Measurements from ENCODE around the gene IL31RA. TPM values are rescaled to one million over a fixed set of nuclear protein-coding genes. Genes with fewer than 3 reads are reported as not detected.

Gene IL31RA
- total RNA-seq, 1 experiment from 2014 or later = 0.24 TPM

DNA sequence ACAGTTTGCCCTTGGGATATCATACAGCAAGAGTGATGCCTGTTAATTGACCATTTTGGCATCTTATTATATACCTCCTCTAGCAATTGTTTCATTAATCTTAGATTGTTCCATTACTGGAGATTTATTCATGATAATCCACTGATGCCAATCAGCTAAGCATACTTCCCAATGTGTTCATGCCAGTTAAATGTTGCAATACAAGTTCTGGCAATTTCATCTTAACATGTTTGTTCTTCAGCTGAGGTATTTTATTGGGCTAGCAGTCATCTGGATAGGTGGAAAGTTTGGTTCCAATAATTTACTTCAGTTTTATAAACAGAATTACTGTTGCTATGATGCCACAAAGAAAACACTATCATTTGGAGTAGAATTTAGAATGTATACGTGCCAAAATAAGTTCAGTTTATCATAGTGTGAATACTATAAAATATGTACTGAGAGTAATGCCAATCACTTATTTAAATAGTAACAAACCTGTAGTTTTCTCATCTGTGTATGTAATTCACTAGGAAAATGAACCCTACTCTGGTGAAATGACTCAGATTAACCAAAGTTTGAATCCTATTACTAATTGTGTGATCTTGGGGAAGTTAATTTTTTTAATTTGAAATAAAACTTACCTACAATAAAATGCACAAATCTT lies 27.9 kb upstream of the IL31RA start:
- CTCF ChIA-PET = no interaction called here
- no peak for DNase-seq (ENCODE audit: low spot score)
- Histone ChIP-seq H3K4me3 (ENCODE audit: low read depth, low read length, poor library complexity, severe bottlenecking) (no peak overlapping the region), H3K4me1 (ENCODE audit: insufficient read depth, low read length, poor library complexity, severe bottlenecking) (no peaks in the 10 kb centered on the region), H3K36me3 (ENCODE audit: insufficient read depth, low read length, poor library complexity, severe bottlenecking) (no peaks in the 10 kb centered on the region), H3K27me3 (replicated peaks; ENCODE audit: insufficient read depth, low read depth, low read length, poor library complexity) (peaks cover 34% of the 10 kb centered on the region), H3K27ac (ENCODE audit: low read depth, low read length, poor library complexity, severe bottlenecking) (no peak overlapping the region), H3K9me3 (ENCODE audit: low read depth, low read length, poor library complexity, severe bottlenecking) (no peaks in the 10 kb centered on the region)
- intact Hi-C loops (cut with micrococcal nuclease; ENCODE audit: unreplicated experiment) = no loop called here
- TF ChIP-seq CTCF (conservative IDR thresholded peaks at IDR 0.05; ENCODE audit: low read depth, low read length) (no peak), EZH2 (IDR thresholded peaks at IDR 0.05; ENCODE audit: borderline replicate concordance, low read depth, low read length, poor library complexity, severe bottlenecking) (no peak)
- POLR2A ChIA-PET (ENCODE audit: low non-redundant PET) = no interaction called here
- no TSS peak for BruUV-seq (replicated peaks)

DNA sequence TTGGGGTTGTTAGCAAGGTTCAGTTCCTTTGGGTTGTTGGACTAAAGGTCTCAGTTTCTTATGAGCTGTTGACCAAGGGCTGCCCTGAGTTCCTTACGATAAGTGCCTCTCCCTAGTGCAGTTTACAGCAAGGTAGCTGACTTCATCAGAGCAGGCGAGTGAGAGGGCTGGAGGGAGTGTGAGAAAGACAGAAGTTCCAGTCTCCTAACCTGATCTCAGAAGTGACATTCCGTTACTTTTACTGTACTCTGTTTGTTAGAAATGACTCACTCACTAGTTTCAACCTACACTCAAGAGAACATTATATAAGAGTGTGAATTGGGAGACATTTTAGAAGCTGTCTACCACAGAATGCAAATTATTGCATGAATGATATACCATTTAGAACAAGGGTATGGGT lies 21.2 kb upstream of the IL31RA start:
- POLR2A ChIA-PET (ENCODE audit: low non-redundant PET) = no interaction called here
- no peak for DNase-seq (ENCODE audit: low spot score)
- Histone ChIP-seq H3K36me3 (ENCODE audit: insufficient read depth, low read length, poor library complexity, severe bottlenecking) (no peaks in the 10 kb centered on the region), H3K27me3 (replicated peaks; ENCODE audit: insufficient read depth, low read depth, low read length, poor library complexity) (no peaks in the 10 kb centered on the region), H3K4me3 (ENCODE audit: low read depth, low read length, poor library complexity, severe bottlenecking) (no peak overlapping the region), H3K9me3 (ENCODE audit: low read depth, low read length, poor library complexity, severe bottlenecking) (no peaks in the 10 kb centered on the region), H3K27ac (ENCODE audit: low read depth, low read length, poor library complexity, severe bottlenecking) (no peak overlapping the region), H3K4me1 (ENCODE audit: insufficient read depth, low read length, poor library complexity, severe bottlenecking) (no peaks in the 10 kb centered on the region)
- intact Hi-C loops (cut with micrococcal nuclease; ENCODE audit: unreplicated experiment) = no loop called here
- CTCF ChIA-PET = no interaction called here
- no peak for TF ChIP-seq EZH2 (IDR thresholded peaks at IDR 0.05; ENCODE audit: borderline replicate concordance, low read depth, low read length, poor library complexity, severe bottlenecking)
- TF ChIP-seq CTCF (conservative IDR thresholded peaks at IDR 0.05; ENCODE audit: low read depth, low read length) = no peak
- no TSS peak for BruUV-seq (replicated peaks)

DNA sequence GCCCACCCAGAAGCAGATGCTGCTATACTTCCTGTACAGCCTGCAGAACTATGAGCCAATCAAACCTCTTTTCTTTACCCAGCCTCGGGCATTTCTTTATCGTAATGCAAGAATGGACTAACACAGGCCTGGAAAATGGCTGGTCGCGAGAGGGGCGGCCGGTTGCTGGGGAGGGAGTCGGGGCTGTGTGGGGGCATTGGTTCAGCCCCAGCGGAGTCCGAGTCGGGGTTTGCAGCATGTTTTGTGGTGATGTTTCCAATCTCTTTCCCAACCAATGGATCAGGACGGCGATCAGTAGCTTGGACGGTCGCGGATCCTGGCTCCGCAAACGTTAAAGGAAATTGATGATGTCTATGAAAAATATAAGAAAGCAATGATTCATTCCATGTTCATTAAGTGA lies 18.7 kb upstream of the IL31RA start:
- H3K27me3 ChIP-seq (replicated peaks; ENCODE audit: insufficient read depth, low read depth, low read length, poor library complexity) = no peaks in the 10 kb centered on the region
- intact Hi-C loops (cut with micrococcal nuclease; ENCODE audit: unreplicated experiment) = no loop called here
- no TSS peak for BruUV-seq (replicated peaks)
- POLR2A ChIA-PET (ENCODE audit: low non-redundant PET) = no interaction called here
- no peaks in the 10 kb centered on the region for H3K36me3 ChIP-seq (ENCODE audit: insufficient read depth, low read length, poor library complexity, severe bottlenecking)
- DNase-seq (ENCODE audit: low spot score) = no peak
- H3K4me1 ChIP-seq (ENCODE audit: insufficient read depth, low read length, poor library complexity, severe bottlenecking) = no peaks in the 10 kb centered on the region
- no peak overlapping the region for H3K27ac ChIP-seq (ENCODE audit: low read depth, low read length, poor library complexity, severe bottlenecking)
- TF ChIP-seq CTCF (conservative IDR thresholded peaks at IDR 0.05; ENCODE audit: low read depth, low read length) = no peak
- H3K9me3 ChIP-seq (ENCODE audit: low read depth, low read length, poor library complexity, severe bottlenecking) = no peaks in the 10 kb centered on the region
- CTCF ChIA-PET = no interaction called here
- no peak overlapping the region for H3K4me3 ChIP-seq (ENCODE audit: low read depth, low read length, poor library complexity, severe bottlenecking)
